HL-60 (cell line): Measurements from ENCODE around the gene DENND4B.

ENCODE experiments used
- CTCF ChIP-seq: IDR thresholded peaks from one replicate; pipeline ENCODE4 v1.5.1; 2011; ENCODE audit warnings: low read length, control low read depth, inconsistent platforms; ENCODE audit not compliant: insufficient read depth
- POLR2AphosphoS5 ChIP-seq: IDR thresholded peaks from 2 replicates; pipeline ENCODE4 v1.6.1; 2012; ENCODE audit warnings: low read depth

GRCh38 chr1:153899509-153899908, 47.0 kb downstream of the DENND4B start:
- TF ChIP-seq CTCF (no peak), POLR2AphosphoS5 (no peak)
